Tibial nerve (tissue), 4 donors: ENCODE measurements around the gene RTP4. TPM values are rescaled to one million over a fixed set of nuclear protein-coding genes. Genes with fewer than 3 reads are reported as not detected.

Source experiments
- DNase-seq, 2 donors: peaks; one replicate each; pipeline ENCODE4 v3.0.0-alpha.2; 2019; ENCODE audit warnings: low spot score in 2 of 2
- H3K27ac ChIP-seq, 4 donors: fragments of 200-600 bp; sonication (generic) in 3 of 4; one replicate each; pipeline ENCODE4 v1.5.1; 2017 to 2019; ENCODE audit warnings: mild to moderate bottlenecking in 1 of 4
- H3K27me3 ChIP-seq, 2 donors: fragments of 200-600 bp; sonication (generic) in 1 of 2; one replicate each; pipeline versions ENCODE4 v1.5.1 to v1.6.0; 2017 to 2019
- H3K36me3 ChIP-seq, 3 donors: fragments of 200-600 bp; sonication (generic); one replicate each; pipeline ENCODE4 v1.5.1; 2018 to 2019
- H3K4me1 ChIP-seq, 4 donors: fragments of 200-600 bp; sonication (generic) in 3 of 4; one replicate each; pipeline ENCODE4 v1.5.1; 2017 to 2019
- H3K4me3 ChIP-seq, 4 donors: fragments of 200-600 bp; sonication (generic) in 3 of 4; one replicate each; pipeline ENCODE4 v1.5.1; 2017 to 2019; ENCODE audit warnings: mild to moderate bottlenecking in 1 of 4, moderate library complexity in 1 of 4
- H3K9me3 ChIP-seq, 4 donors: fragments of 200-600 bp; sonication (generic) in 3 of 4; one replicate each; pipeline ENCODE4 v1.5.1; 2017 to 2019
- CTCF ChIP-seq, 5 experiments: fragments of 200-600 bp in 3 of 5; fragments of 450-650 bp in 2 of 5; sonication (generic) in 3 of 5; IDR thresholded peaks; one replicate each; pipeline ENCODE4 v1.5.1; 2016 to 2019; ENCODE audit warnings: antibody characterized with exemption in 5 of 5, mild to moderate bottlenecking in 3 of 5, moderate library complexity in 2 of 5
- EP300 ChIP-seq, 2 donors: sonication (generic); formaldehyde crosslinking; IDR thresholded peaks; one replicate each; pipeline ENCODE4 v1.6.1; 2017; ENCODE audit warnings: antibody characterized with exemption in 2 of 2, mild to moderate bottlenecking in 1 of 2
- POLR2A ChIP-seq, 2 donors: fragments of 450-650 bp; IDR thresholded peaks; one replicate each; pipeline ENCODE4 v1.6.1; 2017; ENCODE audit warnings: antibody characterized with exemption in 2 of 2, mild to moderate bottlenecking in 2 of 2, moderate library complexity in 2 of 2
- WGBS, 2 donors: methylation state at CpG; one replicate each; pipeline ENCODE4 v1.1.5; 2018; 5-methylcytosine and 5-hydroxymethylcytosine counted together
- total RNA-seq, 4 donors: library from RNA; depleted of rRNA; stranded (reverse); fragments of >200 nt; gene quantifications; one replicate each; pipeline ENCODE4 v1.1.0, GENCODE V29; 2016

Gene RTP4
- total RNA-seq = 1 to 10 TPM in 3 of 4 donors, under 1 TPM in 1; 0.60 to 3.7 (median 1.8) TPM

GRCh38 chr3:187368251-187369088 lies at the start of gene RTP4:
RTP4 (plus strand) TSS chr3:187368385; CDS start chr3:187368442, 57 bp downstream.
- H3K36me3 ChIP-seq = peaks cover 0 to 32% (median 11%) of the 10 kb centered on the region in 3 donors
- 15 to 22% methylated on average over 10 of the region's 10 CpGs for WGBS, 2 donors

GRCh38 chr3:187318819-187319616 lies 49.2 kb upstream of the RTP4 start:
- Histone ChIP-seq H3K36me3 (no peaks in the 10 kb centered on the region), H3K27ac (no peak overlapping the region), H3K4me1 (peaks cover 0 to 12% (median 0%) of the 10 kb centered on the region in 4 donors), H3K27me3 (peaks cover 0 to 4% of the 10 kb centered on the region in 2 donors), H3K4me3 (peak overlapping the region in 2 of 4 donors; percentile 12 to 21), H3K9me3 (no peaks in the 10 kb centered on the region)
- TF ChIP-seq POLR2A (IDR thresholded peaks at IDR 0.05) (no peak), CTCF (IDR thresholded peaks at IDR 0.05) (peak; percentile 81 to 88 (median 86))
- DNase-seq = peak; percentile 25 to 60
- 10 to 11% methylated on average over 13 of the region's 13 CpGs for WGBS, 2 donors

More at GRCh38 chr3:187368251-187369088, at the start of gene RTP4:
- TF ChIP-seq POLR2A (IDR thresholded peaks at IDR 0.05) = no peak
- TF ChIP-seq CTCF (IDR thresholded peaks at IDR 0.05) = no peak
- no peak for TF ChIP-seq EP300 (IDR thresholded peaks at IDR 0.05)
- Histone ChIP-seq H3K9me3 (peaks cover 0 to 9% (median 0%) of the 10 kb centered on the region in 4 donors), H3K27ac (peak within 1 kb of the TSS; percentile 65 to 94 (median 90)), H3K4me1 (peaks cover 0 to 19% (median 7%) of the 10 kb centered on the region in 4 donors), H3K27me3 (no peaks in the 10 kb centered on the region), H3K4me3 (peak within 1 kb of the TSS; percentile 22 to 62 (median 44))
- DNase-seq = peak in 1 of 2 donors; percentile 22

- no peaks in the 10 kb centered on the region for H3K36me3 ChIP-seq
- H3K27me3 ChIP-seq = no peaks in the 10 kb centered on the region
- H3K9me3 ChIP-seq = no peaks in the 10 kb centered on the region
- peak; percentile 59 to 90 for DNase-seq
- no peak overlapping the region for H3K4me3 ChIP-seq
- no peak overlapping the region for H3K27ac ChIP-seq
- TF ChIP-seq EP300 (IDR thresholded peaks at IDR 0.05) (no peak), CTCF (IDR thresholded peaks at IDR 0.05) (peak; percentile 57 to 90 (median 80)), POLR2A (IDR thresholded peaks at IDR 0.05) (no peak)
- peaks cover 0 to 12% (median 0%) of the 10 kb centered on the region in 4 donors for H3K4me1 ChIP-seq
- 44 to 48% methylated on average over 5 to 7 of the region's 7 CpGs for WGBS, 2 donors
Measured at GRCh38 chr3:187319699-187320302, 48.4 kb upstream of the RTP4 start.

GRCh38 chr3:187321766-187322165 lies 46.4 kb upstream of the RTP4 start:
- no peak overlapping the region for H3K4me3 ChIP-seq
- no peaks in the 10 kb centered on the region for H3K27me3 ChIP-seq
- no peak overlapping the region for H3K27ac ChIP-seq
- peaks cover 0 to 12% (median 0%) of the 10 kb centered on the region in 4 donors for H3K4me1 ChIP-seq
- H3K9me3 ChIP-seq = no peaks in the 10 kb centered on the region
- H3K36me3 ChIP-seq = no peaks in the 10 kb centered on the region
- no peak for DNase-seq
- WGBS, 2 donors = 58 to 73% methylated on average over 1 of the region's 1 CpG
- no peak for TF ChIP-seq POLR2A (IDR thresholded peaks at IDR 0.05)
- no peak for TF ChIP-seq EP300 (IDR thresholded peaks at IDR 0.05)
- TF ChIP-seq CTCF (IDR thresholded peaks at IDR 0.05) = no peak
